SKM-1 treated with dmso at 0.1 percent for 144 hours (cell line): ENCODE results near the gene TINCR.
A peak's percentile ranks its signal among the peaks of the same experiment; 100 is the strongest.

Experiments
- DNase-seq: peaks from one replicate; lab custom pipeline; 2025; ENCODE audit not compliant: unreplicated experiment; lab: John Stamatoyannopoulos, UW

The TINCR gene

DNA sequence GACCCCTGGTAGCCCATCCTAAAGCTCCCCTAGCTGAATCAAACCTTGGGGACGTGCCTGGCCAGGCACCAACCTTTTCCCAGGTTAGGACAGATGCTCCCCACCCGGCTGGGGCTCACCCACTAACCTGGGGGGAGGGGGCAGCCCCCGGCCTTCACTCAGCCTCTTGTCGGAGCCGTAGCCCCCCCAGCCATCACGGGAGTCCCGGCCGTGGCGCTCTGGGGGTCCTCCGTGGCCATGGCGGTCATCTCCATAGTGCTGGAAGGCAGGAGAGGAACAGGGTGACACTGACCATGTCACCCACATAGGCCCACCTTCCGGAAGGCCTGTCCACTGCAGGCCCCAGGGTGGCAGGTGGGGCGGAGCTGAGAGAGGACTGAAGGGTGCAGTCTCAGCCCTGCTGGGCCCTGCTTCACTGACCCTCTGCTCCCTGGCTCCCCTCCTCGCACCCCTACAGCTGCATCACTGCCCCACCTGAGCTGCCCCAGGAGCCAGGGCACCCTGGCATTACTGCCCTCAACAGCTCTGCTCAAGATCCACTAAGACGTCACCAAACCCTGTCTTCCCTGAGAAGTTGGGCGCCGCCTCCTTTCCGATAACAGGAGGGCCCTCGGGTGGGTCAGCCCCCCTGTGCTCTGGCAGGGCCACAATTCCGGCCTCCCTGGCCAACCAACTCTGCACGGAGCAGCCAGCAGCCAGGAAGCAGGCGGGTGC lies 22.6 kb upstream of the TINCR start:
- no peak for DNase-seq

DNA sequence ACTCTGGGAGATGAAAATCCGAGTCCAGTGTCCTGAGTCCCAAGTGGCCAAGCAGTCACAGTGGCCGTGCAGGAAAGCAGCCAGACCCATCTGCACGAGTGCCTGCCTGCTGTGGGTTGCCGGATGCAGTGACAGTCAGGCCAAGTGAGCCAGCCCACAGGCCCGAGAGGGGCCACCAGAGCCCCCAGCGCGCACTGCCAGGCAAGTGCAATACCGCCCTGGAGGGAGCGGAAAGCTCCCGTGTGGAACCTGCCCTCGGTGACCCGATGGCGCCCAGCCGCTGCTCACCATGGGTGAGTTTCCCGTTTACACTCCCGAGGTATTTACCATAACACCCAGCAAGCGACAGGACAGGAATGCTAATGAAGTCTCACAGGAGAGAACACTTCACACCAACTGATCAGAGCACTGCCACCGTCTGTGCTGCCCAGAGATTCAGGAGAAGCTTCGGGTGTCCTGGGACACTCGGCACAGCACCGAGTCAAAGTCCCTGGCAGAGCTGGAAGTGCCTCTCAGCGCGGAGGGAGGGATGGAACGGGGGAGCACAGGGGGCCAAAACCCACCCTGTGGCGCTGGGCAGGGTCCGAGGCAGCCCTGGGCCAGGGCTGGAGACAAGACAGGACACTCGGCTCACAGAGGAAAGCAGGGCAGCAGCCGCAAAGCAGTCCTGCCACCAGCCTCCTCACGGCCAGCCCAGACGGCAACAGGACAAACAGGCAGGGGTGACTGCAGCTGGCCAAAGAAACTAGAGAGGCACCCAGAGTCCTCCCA lies 21.3 kb upstream of the TINCR start:
- DNase-seq, result no peak

DNA sequence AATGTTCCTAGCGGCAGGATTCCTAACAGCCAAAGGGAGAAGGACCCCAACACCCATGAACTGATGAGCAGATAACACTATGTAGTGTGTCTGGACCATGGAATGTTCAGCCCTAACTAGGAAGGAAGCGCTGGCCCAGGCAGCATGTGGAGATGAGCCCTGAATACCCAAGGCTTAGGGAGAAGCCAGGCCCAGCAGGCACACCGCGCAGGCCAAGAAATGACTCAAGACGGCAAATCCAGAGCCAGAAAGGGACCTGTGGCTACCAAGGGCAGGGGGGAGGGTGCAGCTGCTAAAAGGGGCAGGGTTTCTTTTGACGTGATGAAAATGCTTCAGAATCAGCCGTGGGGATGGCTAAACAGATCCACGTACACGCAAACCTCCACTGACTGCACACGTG lies 20.7 kb upstream of the TINCR start:
- no peak for DNase-seq

DNA sequence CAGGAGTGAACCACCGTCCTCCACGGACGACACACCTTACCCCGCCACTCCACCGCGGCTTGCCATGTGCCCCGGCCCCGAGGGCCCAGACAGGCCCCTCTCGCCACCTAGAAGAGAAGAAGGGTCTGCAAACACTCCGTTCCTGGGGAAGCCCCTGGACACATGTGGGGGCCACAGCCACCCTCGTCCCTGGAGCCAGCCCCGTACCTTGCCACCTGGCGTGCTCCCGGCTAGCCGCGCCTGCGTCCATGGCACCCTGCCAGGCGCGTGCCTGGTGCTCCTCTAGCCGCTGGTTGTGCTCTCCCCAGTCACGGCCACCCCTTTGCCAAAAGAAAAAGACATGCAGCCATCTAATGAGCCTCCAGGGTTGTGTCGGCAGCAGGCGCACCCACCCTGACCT lies 19.9 kb upstream of the TINCR start:
- no peak for DNase-seq

DNA sequence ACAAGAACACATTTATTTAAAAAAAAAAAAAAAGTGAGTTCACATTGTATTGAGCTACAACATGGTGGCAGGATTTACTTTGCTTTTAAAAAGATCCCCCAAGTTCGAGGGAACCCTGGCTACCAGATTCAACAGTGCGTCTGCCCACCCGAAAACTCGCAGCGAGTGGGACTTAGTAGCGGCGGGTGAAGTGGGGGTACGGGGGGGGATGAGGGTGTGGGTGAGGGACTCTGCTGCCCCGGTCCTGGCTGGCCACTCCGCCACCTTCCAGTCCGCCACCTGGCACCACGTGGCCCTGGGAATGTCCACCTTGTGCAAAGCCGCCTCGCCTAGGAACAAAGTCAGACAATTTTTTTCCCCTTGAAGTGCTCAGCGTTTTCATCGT lies 19.3 kb upstream of the TINCR start:
- no peak for DNase-seq

DNA sequence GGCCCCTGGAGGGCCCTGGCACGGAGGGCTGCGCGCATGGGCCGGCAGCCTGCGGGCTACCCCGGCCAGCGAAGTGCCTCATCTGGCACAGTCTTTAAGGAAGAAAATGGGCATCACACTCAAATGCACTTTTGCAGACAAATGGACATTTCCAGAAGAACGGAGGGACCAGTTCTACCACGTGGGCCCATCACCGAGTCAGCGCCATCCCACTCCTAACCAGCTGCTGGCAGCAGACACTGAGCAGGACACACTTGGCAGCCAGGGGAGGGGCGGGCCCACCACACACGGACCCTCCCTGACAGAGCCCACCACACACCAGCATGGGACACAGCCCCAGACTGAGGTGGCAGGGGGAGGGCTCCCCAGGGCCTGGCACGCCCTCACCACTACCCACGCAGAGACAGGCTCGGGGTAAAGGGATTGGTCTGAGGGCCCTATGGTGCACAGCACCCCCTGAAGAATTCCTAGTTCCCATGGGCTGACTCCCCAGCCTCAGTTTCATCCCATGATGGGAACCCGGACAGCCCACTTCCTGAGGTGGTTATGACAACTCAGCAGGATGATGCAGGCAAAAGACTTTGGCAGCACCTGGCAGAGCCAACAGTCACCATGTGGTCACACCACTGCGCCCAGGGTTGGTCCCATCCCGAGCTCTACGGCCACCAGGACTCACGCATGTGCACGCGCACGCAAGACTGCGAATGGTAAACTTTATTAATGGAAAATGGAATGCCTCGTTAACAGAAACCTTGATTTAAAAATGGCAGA lies 18.7 kb upstream of the TINCR start:
- DNase-seq, result no peak

DNA sequence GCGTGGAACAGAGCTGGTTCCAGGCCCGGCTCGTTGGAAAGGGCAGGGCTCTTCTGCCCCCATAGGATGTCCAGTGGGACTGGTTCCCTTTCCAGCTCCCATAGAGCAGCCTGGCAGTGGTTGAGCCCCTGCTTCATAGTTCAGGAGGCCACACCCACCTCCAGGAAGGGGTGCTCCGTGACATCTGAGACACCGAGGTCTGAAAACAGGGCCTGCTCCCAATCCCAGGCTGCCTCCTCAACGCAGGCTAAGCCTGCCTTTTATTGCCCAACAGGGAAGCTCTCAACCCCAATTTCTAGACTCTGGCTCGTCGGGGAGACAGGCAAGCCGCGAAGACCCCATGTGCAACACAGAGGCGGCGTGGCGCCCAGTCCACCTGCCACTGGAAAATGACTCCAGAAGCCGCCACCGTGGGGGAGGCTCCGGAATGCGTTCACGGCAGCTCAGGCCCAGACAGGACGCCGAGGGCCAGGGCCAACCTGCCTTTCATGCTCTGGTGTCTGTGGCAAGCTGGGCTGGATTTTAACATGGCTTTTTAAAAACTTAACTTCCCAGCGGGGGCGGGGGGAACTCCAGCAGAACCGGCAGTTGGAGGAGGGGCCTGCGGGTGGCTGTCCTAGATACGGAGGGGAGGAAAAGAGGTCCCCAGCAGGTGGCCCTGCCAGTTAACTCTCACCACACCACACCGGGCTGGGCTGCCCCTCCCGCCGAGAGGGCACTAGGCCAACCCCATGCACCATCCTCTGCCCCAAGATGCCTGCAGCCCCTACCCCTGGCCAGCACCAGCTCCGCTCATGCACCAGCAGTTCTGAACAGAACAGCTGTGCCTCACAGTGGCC lies 17.9 kb upstream of the TINCR start:
- DNase-seq, result no peak

DNA sequence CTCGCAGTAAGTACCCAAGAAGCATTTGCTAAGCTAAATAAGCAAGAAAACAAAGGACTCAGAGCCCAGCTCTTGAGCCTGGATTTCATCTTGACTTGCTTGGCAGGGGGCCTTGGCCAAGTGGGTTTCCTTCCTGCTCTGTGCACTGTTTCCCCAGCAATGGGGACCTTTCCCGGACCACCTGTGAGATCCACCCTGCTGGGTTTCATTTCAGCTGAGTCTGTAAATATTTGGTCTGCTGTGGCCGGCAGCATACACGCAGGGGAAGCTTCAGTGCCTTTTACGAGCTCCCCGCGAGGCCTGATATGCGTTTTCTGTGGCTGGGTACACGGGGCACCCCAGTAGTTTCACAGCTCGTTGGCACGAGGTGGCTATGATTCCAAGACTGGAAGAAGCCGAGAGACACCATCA lies 12.4 kb upstream of the TINCR start:
- no peak for DNase-seq

DNA sequence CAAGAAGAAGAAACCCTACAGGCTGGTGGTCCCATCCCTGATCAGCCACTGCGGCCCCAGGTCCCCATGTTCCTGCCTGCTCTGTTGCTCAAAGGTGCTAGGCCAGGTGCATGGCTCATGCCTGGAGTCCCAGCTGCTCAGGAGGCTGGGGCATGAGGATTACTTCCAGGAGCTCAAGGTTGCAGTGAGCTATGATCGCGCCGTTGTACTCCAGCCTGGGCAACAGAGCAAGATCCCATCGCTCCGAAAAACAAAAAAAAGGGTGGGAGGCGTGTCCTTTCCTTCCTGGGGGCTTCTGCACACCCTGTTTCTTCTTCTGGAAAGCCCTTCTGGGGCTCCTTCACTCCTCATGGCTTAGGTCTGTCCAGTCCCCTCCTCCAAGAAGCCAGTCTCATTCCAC lies 11.9 kb upstream of the TINCR start:
- DNase-seq, result no peak

DNA sequence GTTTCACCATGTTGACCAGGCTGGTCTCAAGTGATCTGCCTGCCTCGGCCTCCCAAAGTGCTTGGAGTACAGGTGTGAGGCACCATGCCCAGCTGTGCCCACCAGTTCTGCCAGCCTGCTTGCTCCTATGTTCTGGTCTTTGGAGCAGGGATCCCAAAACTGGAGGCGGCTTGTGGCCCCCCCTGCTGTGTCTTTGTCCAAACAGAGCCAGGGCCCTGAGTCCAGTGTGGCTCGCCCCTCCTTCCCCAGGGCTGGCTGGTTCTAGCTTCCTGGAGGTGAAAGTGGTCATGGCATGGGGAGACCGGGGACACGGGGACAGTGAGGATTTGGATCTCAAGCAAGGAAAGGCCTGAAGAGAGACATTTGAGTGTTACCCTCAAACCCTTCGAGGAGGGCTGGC lies 11.5 kb upstream of the TINCR start:
- no peak for DNase-seq

DNA sequence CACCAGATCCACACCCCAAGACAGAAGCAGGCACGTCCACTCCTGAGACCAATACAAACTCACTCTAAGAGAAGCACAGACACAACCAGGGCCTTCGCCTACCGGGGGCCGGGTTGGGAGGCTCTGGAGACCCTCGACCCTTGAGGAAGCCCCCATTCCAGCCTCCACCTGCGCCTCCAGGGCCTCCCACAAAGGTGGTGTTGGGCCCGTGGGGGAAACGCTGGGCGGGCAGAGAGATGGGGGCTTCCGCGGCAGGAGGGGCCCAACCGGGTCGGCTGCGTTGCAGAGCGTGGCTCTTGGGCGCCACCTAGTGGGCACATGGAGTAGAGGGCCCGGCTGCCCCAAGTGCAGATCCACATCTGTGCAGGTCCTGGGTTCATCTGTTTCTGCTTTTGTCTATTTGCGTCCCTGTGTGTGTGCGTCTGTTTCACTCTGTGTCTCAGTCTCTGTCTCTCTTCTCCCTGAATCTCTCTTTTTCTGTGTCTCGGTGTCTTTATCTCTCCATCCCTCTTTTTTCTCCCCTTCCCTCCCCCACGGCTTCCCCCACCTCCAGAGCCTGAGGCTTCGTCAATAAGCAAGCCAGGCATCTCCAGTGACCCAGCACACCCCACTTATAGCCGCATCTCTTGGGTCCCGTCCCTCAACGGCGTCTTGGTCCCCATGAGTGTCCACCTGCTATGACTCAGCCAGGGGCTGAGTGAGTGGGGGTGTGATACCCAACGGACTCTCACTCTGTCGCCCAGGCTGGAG lies 10.5 kb upstream of the TINCR start:
- peak; percentile 61 for DNase-seq

DNA sequence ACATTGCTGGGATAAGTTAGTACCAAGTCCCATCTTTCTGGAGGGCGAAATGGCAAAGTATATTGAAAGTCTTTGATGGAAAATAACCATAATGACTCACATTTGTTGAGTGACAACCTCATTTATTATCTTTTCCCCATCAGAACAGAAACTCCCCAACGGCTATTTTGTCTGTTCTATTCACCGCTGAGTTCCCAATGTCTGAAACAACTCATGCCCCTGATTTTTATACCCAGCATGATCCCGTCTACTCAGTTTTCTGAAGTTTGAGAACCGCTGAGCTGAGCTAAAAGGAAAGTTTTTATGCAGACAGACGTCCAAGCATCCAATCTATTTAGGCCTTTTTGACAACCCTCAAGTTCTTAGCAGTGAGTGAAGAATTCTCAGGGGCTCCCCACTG lies 7.8 kb upstream of the TINCR start:
- no peak for DNase-seq

DNA sequence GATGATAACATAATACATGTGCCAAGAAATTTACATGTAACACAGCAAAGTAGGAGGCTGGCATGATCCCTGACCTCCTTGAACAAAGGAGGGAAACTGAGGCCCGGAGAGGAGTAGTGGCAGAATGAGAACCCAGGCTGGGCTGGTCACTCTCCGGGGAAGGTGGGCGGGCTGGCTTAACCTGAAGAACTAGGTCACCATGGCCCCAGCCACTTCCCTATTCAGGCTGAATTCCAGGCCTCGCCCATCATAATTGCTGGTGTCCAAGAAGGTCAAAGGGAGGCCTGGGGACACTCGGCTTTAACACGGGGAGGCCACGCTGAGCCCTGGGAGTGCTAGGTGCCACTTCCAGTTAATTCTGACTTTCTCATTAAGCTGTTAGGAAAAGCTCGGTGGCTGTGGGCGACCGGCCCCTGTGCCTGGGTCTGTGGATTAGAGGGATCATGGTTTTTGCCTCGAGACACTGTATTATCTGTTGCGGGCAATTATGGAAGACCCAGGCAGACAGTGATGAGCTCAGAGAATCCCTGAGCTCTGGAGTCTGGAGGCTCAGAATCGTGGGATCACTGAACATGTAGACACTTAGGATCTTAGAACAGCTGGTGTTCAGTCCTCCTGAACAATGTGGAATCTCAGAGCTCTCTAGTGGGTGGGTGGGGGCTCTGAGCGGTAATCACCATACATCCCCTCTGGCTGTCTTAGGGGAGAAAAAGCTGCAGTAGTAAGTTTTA lies 5.0 kb upstream of the TINCR start:
- no peak for DNase-seq

DNA sequence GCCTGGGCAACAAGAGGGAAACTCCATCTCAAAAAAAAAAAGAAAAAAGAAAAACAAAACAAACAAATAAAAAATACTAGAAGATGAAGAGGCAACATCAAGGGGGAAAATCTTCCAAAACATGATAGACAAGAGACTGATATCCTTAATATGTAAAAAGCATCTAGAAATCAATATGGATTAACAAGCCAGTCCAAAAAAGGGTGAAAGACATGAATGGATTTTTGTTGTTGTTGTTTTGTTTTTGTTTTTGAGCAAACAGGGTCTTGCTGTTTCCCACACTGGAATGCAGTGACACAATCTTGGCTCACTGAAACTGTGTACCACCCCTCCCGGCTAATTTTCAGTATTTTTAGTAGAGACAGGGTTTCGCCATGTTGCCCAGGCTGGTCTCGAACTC lies 4.0 kb upstream of the TINCR start:
- no peak for DNase-seq

DNA sequence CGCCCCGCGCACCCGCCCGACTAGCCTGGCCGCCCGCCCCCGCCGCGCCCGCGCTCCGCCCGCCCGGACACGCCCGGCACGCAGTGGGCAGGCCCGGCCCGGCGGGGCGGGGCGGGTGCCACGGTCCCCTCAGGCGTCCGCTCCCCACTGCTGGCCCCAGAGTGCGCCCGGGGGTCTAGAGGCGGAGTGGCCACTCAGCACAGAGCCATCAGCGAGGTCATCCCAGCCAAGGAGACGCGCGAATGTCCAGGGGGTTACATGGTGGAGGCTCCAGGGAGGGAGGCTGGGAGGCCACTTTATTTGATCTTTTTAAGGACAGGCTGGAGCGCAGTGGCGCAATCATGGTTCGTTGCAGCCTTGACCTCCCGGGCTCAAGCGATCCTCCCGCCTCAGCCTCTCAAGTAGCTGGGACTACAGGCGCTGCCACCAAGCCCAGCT lies 236 bp upstream of the TINCR start:
- DNase-seq, result no peak

DNA sequence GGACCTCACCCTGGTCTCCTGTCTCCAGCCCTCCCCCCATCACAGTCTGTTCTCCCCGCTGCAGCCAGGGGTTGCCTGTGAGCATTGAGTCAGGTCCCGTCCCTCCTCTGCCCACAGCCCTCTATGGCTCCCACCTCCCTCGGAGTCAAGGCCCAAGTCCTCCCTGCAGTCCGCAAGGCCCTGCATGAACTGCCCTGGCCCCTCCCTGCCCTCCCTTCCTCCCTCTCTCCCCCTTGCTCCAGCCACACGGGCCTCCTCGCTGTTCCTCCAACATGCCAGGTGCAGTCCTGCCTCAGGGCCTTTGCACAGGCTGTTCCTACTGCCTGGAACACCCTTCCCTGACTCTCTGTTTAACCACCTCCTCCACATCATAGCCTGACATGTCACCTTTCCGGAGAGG lies 2.8 kb downstream of the TINCR start:
- no peak for DNase-seq

DNA sequence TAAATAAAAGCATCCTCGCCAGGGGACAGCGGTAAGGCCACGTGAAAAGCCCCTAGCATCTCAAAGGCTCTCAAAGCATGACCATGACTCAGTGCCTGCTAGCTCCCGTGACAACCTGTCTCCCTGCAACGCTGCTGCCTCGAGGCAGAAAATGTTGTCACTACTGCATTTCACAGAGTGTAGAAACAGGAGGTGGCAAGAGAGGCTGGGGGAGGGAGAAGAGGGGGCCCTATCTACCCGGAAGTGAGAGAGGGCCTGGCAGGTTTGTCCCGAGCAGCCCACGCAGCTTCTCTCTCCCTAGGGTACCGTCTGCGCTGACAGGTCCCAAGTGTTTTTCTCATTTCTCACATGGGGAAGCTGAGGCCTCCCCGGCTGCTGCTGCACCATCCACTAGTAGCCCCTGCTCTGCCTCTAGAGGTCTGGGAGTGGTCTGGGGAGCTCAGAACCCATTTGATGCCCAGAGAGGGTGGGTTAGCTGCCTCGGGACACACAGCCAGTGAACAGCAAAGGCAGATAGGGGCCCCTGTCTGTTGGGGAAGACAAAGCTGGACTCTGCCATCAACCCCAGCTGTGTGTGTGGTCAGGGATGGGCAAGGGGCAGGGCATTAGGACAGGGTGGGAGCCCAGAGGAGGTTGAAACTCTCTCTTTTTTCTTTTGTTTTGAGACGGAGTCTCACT lies 3.7 kb downstream of the TINCR start:
- peak; percentile 19 for DNase-seq

DNA sequence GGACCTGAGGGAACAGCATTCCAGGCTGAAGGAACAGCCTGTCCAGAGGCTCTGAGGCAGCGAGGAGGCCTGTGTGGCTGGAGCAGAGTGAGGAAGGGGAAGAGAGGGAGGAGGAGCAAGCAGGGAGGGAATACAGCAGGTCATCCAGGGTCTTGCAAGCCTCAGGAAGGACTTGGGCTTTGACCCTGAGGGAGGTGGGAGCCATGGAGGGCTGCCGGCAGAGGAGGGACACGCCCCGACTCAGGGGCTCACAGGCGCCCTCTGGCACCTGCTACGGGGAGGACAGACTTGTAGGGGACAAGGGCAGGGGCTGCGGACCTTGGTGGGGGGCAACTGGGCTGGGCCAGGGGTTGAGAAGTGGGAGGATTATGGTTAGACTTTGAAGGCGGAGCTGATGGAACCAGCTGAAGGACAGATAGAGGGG lies 4.7 kb downstream of the TINCR start:
- no peak for DNase-seq

DNA sequence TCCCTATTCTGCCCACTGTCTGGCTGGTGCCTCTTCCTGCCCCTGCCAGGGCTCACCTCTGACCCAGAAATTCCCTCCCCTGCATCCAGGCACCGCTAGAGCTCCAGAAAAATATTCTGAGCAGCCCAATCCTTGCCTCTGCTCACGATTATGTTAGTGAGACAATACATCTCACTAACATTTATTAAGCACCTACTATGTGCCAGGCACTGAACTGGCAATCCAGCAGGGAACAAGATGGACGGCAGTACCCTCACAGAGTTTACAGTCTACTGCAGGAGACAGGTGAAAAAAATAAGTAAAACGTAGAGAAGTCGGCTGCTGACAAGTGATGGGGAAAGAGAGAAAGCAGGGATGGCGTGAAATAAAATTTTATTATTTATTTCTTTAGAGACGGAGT lies 5.5 kb downstream of the TINCR start:
- no peak for DNase-seq
